HG03139 (cell line): ENCODE results near the gene CNOT4.
"Not testable (repeated sequence)": the region's sequence is repeated elsewhere in the genome, so short reads cannot be mapped to it uniquely, and the experiment has no call there.

Source experiments
- ATAC-seq: cut with Tn5 transposase; IDR thresholded peaks from one replicate; pipeline ENCODE4 v1.9.1; 2021; ENCODE audit not compliant: unreplicated experiment

CNOT4 gene

GRCh38 chr7:135366843-135367508 lies 142.9 kb downstream of the CNOT4 start:
- no peak for ATAC-seq

GRCh38 chr7:135365721-135366120 lies 144.2 kb downstream of the CNOT4 start:
- ATAC-seq = no peak

GRCh38 chr7:135364206-135364605 lies 145.7 kb downstream of the CNOT4 start:
- ATAC-seq = no peak

- no peak for ATAC-seq
Measured at GRCh38 chr7:135362871-135363270, 147.0 kb downstream of the CNOT4 start.

- no peak for ATAC-seq
Measured at GRCh38 chr7:135361788-135362187, 148.1 kb downstream of the CNOT4 start.

- ATAC-seq = no peak
Measured at GRCh38 chr7:135359615-135360014, 150.3 kb downstream of the CNOT4 start.

- no peak for ATAC-seq
Measured at GRCh38 chr7:135355377-135356048, 154.4 kb downstream of the CNOT4 start.

- ATAC-seq = no peak
Measured at GRCh38 chr7:135353832-135354231, 156.1 kb downstream of the CNOT4 start.

- ATAC-seq = no peak
Measured at GRCh38 chr7:135352285-135352684, 157.6 kb downstream of the CNOT4 start.

GRCh38 chr7:135351070-135351469 lies 158.8 kb downstream of the CNOT4 start:
- not testable (repeated sequence) for ATAC-seq

- ATAC-seq = no peak
Measured at GRCh38 chr7:135349746-135350145, 160.2 kb downstream of the CNOT4 start.

GRCh38 chr7:135348493-135348892 lies 161.4 kb downstream of the CNOT4 start:
- ATAC-seq = no peak

- ATAC-seq = no peak
Measured at GRCh38 chr7:135343361-135343760, 166.5 kb downstream of the CNOT4 start.

GRCh38 chr7:135342887-135343286 lies 167.0 kb downstream of the CNOT4 start:
- no peak for ATAC-seq

GRCh38 chr7:135341049-135341448 lies 168.9 kb downstream of the CNOT4 start:
- ATAC-seq = no peak

GRCh38 chr7:135337977-135338550 lies 171.8 kb downstream of the CNOT4 start:
- ATAC-seq = no peak

GRCh38 chr7:135337506-135337905 lies 172.4 kb downstream of the CNOT4 start:
- ATAC-seq = no peak

- no peak for ATAC-seq
Measured at GRCh38 chr7:135335628-135336139, 174.2 kb downstream of the CNOT4 start.

- no peak for ATAC-seq
Measured at GRCh38 chr7:135334830-135335543, 174.9 kb downstream of the CNOT4 start.

- no peak for ATAC-seq
Measured at GRCh38 chr7:135333946-135334345, 176.0 kb downstream of the CNOT4 start.

GRCh38 chr7:135333200-135333599 lies 176.7 kb downstream of the CNOT4 start:
- ATAC-seq = no peak
